Keratinocyte (primary cell): ENCODE results near the gene ACAN. TPM values are rescaled to one million over a fixed set of nuclear protein-coding genes. Genes with fewer than 3 reads are reported as not detected.

ENCODE experiments used
- DNase-seq: peaks from one replicate; pipeline ENCODE4 v3.0.0-alpha.2; 2011; ENCODE audit warnings: low read depth, missing footprints, low spot score
- FAIRE-seq: peaks from 2 replicates; lab custom pipeline; 2011; peaks lifted over from hg19 to GRCh38; lab: Jason Lieb, UNC
- H2AFZ ChIP-seq: 2 replicates; pipeline ENCODE4 v1.6.0; 2012; ENCODE audit warnings: low read length, control low read depth, inconsistent platforms; ENCODE audit not compliant: control insufficient read depth
- H3K27ac ChIP-seq: 2 replicates; pipeline ENCODE4 v1.5.1; 2011; ENCODE audit warnings: low read length; ENCODE audit not compliant: control insufficient read depth, insufficient read depth
- H3K27me3 ChIP-seq: 3 replicates; pipeline ENCODE4 v1.6.0; 2011; ENCODE audit warnings: low read length; ENCODE audit not compliant: control insufficient read depth, insufficient read depth; ENCODE audit errors: extremely low read depth
- H3K36me3 ChIP-seq, 2 experiments: 2 replicates in 1 of 2; 3 replicates in 1 of 2; pipeline ENCODE4 v1.5.1; 2011; ENCODE audit warnings: low read length in 2 of 2, mild to moderate bottlenecking in 1 of 2; ENCODE audit not compliant: control insufficient read depth in 2 of 2, insufficient read depth in 2 of 2; ENCODE audit errors: extremely low read depth in 1 of 2
- H3K4me1 ChIP-seq: 3 replicates; pipeline ENCODE4 v1.5.1; 2011; ENCODE audit warnings: low read length; ENCODE audit not compliant: control insufficient read depth, insufficient read depth; ENCODE audit errors: extremely low read depth
- H3K4me2 ChIP-seq: 3 replicates; pipeline ENCODE4 v1.6.0; 2011; ENCODE audit warnings: low read depth, low read length; ENCODE audit not compliant: control insufficient read depth, insufficient read depth; ENCODE audit errors: extremely low read depth
- H3K4me3 ChIP-seq, 3 experiments: fragments of 200-600 bp in 1 of 3; sonication (generic) in 1 of 3; 2 replicates in 2 of 3; 3 replicates in 1 of 3; pipeline ENCODE4 v1.5.1; 2011 to 2016; ENCODE audit warnings: low read length in 3 of 3, mild to moderate bottlenecking in 3 of 3, control low read depth in 2 of 3, inconsistent platforms in 1 of 3, low read depth in 1 of 3, mixed read lengths in 1 of 3, mixed run types in 1 of 3, moderate library complexity in 1 of 3; ENCODE audit not compliant: control insufficient read depth in 2 of 3, insufficient read depth in 2 of 3; ENCODE audit errors: extremely low read depth in 1 of 3
- H3K79me2 ChIP-seq: 2 replicates; pipeline ENCODE4 v1.6.0; 2012; ENCODE audit warnings: low read length; ENCODE audit not compliant: control insufficient read depth, insufficient read depth
- H3K9ac ChIP-seq: 3 replicates; pipeline ENCODE4 v1.6.0; 2011; ENCODE audit warnings: low read length; ENCODE audit not compliant: control insufficient read depth, insufficient read depth; ENCODE audit errors: extremely low read depth
- H3K9me1 ChIP-seq: 3 replicates; pipeline ENCODE4 v1.6.0; 2011; ENCODE audit warnings: low read length; ENCODE audit not compliant: control insufficient read depth, insufficient read depth; ENCODE audit errors: extremely low read depth
- H3K9me3 ChIP-seq: 2 replicates; pipeline ENCODE4 v1.5.1; 2012; ENCODE audit warnings: low read depth, low read length; ENCODE audit not compliant: control insufficient read depth
- H4K20me1 ChIP-seq: 3 replicates; pipeline ENCODE4 v1.6.0; 2011; ENCODE audit warnings: low read length; ENCODE audit not compliant: control insufficient read depth, insufficient read depth; ENCODE audit errors: extremely low read depth
- CTCF ChIP-seq, 3 experiments: IDR thresholded peaks in 1 of 3; conservative IDR thresholded peaks in 1 of 3; optimal IDR thresholded peaks in 1 of 3; 2 replicates in 2 of 3; 3 replicates in 1 of 3; pipeline versions ENCODE3 to v1.5.1; 2011; ENCODE audit warnings: low read length in 3 of 3, mild to moderate bottlenecking in 3 of 3, moderate library complexity in 2 of 3, control low read depth in 1 of 3, inconsistent platforms in 1 of 3; ENCODE audit not compliant: insufficient read depth in 2 of 3; ENCODE audit errors: extremely low read depth in 1 of 3
- EZH2 ChIP-seq: IDR thresholded peaks from one replicate; pipeline ENCODE4 v1.6.1; 2012; ENCODE audit warnings: inconsistent platforms, mild to moderate bottlenecking, low read length, moderate library complexity
- dilution Hi-C: fragments of 300-500 bp; cut with MboI; formaldehyde crosslinking; loops from one replicate; pipeline ENCODE4 v1.7.0; 2020; ENCODE audit warnings: low sequenced_read_pairs; ENCODE audit not compliant: extremely low pct_ligation_motif_present
- polyA plus RNA-seq, 5 experiments: library from polyadenylated mRNA; depleted of rRNA in 3 of 5; stranded (reverse) in 3 of 5; stranded (forward) in 1 of 5; unstranded in 1 of 5; fragments of >200 nt; gene quantifications; 1 replicate in 1 of 5; 2 replicates in 3 of 5; 3 replicates in 1 of 5; pipeline versions ENCODE4 v1.2.1 to v1.2.3, GENCODE V29; 2011 to 2012; ENCODE audit warnings: missing spikeins in 2 of 5, low read depth in 1 of 5, low replicate concordance in 1 of 5

ACAN gene
- polyA plus RNA-seq, 1 donor (not counting 4 experiments of a cell fraction or from before 2014, with no cell fraction given), result not detected

GRCh38 chr15:88841236-88841635 lies 38.0 kb downstream of the ACAN start:
- TF ChIP-seq EZH2 (no peak), CTCF (optimal IDR thresholded peaks at IDR 0.05 in 1 of 3, IDR thresholded peaks at IDR 0.05 in 1 of 3, conservative IDR thresholded peaks at IDR 0.05 in 1 of 3; ENCODE audit: extremely low read depth in 1 of 3, insufficient read depth in 2 of 3, low read length in 3 of 3) (no peak)
- H3K9me1 ChIP-seq, result no peaks in the 10 kb centered on the region
- no peak for FAIRE-seq
- no peaks in the 10 kb centered on the region for H3K27me3 ChIP-seq
- H3K4me2 ChIP-seq, result no peak overlapping the region
- H3K9ac ChIP-seq, result no peak overlapping the region
- H3K79me2 ChIP-seq, result no peaks in the 10 kb centered on the region
- H3K4me1 ChIP-seq, result no peaks in the 10 kb centered on the region
- no peak for DNase-seq
- H4K20me1 ChIP-seq, result no peaks in the 10 kb centered on the region
- dilution Hi-C loops, result no loop called here
- H3K36me3 ChIP-seq, result no peaks in the 10 kb centered on the region
- H3K9me3 ChIP-seq, result no peaks in the 10 kb centered on the region
- H3K4me3 ChIP-seq, result no peak overlapping the region
- no peak overlapping the region for H3K27ac ChIP-seq
- H2AFZ ChIP-seq, result no peak overlapping the region

- H4K20me1 ChIP-seq, result no peaks in the 10 kb centered on the region
- H3K9ac ChIP-seq, result no peak overlapping the region
- H3K9me1 ChIP-seq, result no peaks in the 10 kb centered on the region
- dilution Hi-C loops, result no loop called here
- H3K27ac ChIP-seq, result no peak overlapping the region
- DNase-seq (no peak), FAIRE-seq (no peak)
- no peak overlapping the region for H3K4me3 ChIP-seq
- H3K36me3 ChIP-seq, result no peaks in the 10 kb centered on the region
- H3K9me3 ChIP-seq, result no peaks in the 10 kb centered on the region
- no peaks in the 10 kb centered on the region for H3K27me3 ChIP-seq
- no peak overlapping the region for H3K4me2 ChIP-seq
- no peaks in the 10 kb centered on the region for H3K79me2 ChIP-seq
- no peak for TF ChIP-seq EZH2
- no peak for TF ChIP-seq CTCF (optimal IDR thresholded peaks at IDR 0.05 in 1 of 3, IDR thresholded peaks at IDR 0.05 in 1 of 3, conservative IDR thresholded peaks at IDR 0.05 in 1 of 3; ENCODE audit: extremely low read depth in 1 of 3, insufficient read depth in 2 of 3, low read length in 3 of 3)
- H2AFZ ChIP-seq, result no peak overlapping the region
- no peaks in the 10 kb centered on the region for H3K4me1 ChIP-seq
Observed at GRCh38 chr15:88842156-88842555, 38.9 kb downstream of the ACAN start.
